Measurements from ENCODE around the gene RNF130. TPM values are rescaled to one million over a fixed set of nuclear protein-coding genes. Genes with fewer than 3 reads are reported as not detected.

The RNF130 gene
- total and polyA plus RNA-seq, 4 donors: 24.9 to 93.1 (median 51.4) TPM

DNA sequence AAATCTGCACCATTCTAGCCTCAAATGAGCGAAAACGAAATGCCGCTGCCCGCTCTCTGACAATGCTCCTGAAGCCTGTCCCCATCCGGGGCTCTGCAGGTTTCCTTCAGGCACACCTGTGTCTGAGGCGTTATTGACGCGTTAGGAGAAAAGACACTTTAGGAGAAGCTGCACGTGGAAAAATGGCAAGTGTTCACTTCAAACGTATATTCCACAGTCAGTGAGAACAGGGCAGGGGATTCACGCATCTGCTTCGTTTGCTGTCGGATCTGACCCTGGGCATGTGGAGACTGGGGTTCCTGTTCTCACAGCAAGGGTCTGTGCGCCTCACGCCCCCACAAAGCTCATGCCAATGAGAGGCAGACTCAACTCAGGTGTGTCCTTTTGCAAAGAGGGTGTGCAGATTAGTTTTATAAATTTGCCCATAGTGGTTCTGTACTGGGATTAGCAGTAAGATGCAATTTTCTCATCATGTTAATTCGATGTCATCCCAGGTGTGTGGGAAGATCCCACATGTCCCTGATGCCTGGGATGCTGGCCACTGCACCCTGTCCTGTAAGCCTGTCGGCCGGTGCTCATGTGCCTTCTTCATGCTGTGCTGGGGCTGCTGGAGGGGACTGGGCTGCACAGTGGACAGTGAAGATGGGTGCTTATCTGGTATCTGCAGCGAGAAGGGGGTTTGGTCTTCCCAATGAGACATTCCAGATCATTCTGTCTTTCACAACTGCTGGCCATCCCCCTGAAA, 152.6 kb downstream of the RNF130 start:
- no peaks in the 10 kb centered on the region for H3K27me3 ChIP-seq (ENCODE audit: control insufficient read depth in 4 of 4, insufficient read depth in 4 of 4, low read length in 3 of 4)
- DNase-seq (ENCODE audit: low spot score): no peak
- H3K4me3 ChIP-seq (ENCODE audit: low read depth in 1 of 3, low read length in 3 of 3): no peak overlapping the region
- H3K36me3 ChIP-seq (ENCODE audit: control insufficient read depth in 4 of 4, insufficient read depth in 3 of 4, low read depth in 1 of 4, low read length in 3 of 4): no peaks in the 10 kb centered on the region
- H3K9ac ChIP-seq (ENCODE audit: low read depth in 1 of 2, low read length in 2 of 2): no peak overlapping the region
- TF ChIP-seq NR2F2 (IDR thresholded peaks at IDR 0.05) (no peak), TAF1 (conservative IDR thresholded peaks at IDR 0.05) (no peak), FOXA1 (IDR thresholded peaks at IDR 0.05) (no peak), HNF4A (conservative IDR thresholded peaks at IDR 0.05) (no peak), YY1 (IDR thresholded peaks at IDR 0.05) (no peak), FOXA2 (IDR thresholded peaks at IDR 0.05) (no peak), EGR1 (IDR thresholded peaks at IDR 0.05; ENCODE audit: low read depth in 2 of 2) (no peak), GABPA (IDR thresholded peaks at IDR 0.05 in 1 of 2, conservative IDR thresholded peaks at IDR 0.05 in 1 of 2) (no peak), RAD21 (IDR thresholded peaks at IDR 0.05) (no peak), RXRA (IDR thresholded peaks at IDR 0.05) (no peak), JUND (IDR thresholded peaks at IDR 0.05) (no peak), SP1 (IDR thresholded peaks at IDR 0.05) (no peak)
- TF ChIP-seq, protein P1, sequence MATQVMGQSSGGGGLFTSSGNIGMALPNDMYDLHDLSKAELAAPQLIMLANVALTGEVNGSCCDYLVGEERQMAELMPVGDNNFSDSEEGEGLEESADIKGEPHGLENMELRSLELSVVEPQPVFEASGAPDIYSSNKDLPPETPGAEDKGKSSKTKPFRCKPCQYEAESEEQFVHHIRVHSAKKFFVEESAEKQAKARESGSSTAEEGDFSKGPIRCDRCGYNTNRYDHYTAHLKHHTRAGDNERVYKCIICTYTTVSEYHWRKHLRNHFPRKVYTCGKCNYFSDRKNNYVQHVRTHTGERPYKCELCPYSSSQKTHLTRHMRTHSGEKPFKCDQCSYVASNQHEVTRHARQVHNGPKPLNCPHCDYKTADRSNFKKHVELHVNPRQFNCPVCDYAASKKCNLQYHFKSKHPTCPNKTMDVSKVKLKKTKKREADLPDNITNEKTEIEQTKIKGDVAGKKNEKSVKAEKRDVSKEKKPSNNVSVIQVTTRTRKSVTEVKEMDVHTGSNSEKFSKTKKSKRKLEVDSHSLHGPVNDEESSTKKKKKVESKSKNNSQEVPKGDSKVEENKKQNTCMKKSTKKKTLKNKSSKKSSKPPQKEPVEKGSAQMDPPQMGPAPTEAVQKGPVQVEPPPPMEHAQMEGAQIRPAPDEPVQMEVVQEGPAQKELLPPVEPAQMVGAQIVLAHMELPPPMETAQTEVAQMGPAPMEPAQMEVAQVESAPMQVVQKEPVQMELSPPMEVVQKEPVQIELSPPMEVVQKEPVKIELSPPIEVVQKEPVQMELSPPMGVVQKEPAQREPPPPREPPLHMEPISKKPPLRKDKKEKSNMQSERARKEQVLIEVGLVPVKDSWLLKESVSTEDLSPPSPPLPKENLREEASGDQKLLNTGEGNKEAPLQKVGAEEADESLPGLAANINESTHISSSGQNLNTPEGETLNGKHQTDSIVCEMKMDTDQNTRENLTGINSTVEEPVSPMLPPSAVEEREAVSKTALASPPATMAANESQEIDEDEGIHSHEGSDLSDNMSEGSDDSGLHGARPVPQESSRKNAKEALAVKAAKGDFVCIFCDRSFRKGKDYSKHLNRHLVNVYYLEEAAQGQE (IDR thresholded peaks at IDR 0.05): no peak
- TF ChIP-seq, protein P2, sequence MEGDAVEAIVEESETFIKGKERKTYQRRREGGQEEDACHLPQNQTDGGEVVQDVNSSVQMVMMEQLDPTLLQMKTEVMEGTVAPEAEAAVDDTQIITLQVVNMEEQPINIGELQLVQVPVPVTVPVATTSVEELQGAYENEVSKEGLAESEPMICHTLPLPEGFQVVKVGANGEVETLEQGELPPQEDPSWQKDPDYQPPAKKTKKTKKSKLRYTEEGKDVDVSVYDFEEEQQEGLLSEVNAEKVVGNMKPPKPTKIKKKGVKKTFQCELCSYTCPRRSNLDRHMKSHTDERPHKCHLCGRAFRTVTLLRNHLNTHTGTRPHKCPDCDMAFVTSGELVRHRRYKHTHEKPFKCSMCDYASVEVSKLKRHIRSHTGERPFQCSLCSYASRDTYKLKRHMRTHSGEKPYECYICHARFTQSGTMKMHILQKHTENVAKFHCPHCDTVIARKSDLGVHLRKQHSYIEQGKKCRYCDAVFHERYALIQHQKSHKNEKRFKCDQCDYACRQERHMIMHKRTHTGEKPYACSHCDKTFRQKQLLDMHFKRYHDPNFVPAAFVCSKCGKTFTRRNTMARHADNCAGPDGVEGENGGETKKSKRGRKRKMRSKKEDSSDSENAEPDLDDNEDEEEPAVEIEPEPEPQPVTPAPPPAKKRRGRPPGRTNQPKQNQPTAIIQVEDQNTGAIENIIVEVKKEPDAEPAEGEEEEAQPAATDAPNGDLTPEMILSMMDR (IDR thresholded peaks at IDR 0.05; ENCODE audit: low read depth, low read length, missing input control): no peak
- TF ChIP-seq, protein P3, sequence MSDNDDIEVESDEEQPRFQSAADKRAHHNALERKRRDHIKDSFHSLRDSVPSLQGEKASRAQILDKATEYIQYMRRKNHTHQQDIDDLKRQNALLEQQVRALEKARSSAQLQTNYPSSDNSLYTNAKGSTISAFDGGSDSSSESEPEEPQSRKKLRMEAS (IDR thresholded peaks at IDR 0.05): no peak
- TF ChIP-seq, protein P4, sequence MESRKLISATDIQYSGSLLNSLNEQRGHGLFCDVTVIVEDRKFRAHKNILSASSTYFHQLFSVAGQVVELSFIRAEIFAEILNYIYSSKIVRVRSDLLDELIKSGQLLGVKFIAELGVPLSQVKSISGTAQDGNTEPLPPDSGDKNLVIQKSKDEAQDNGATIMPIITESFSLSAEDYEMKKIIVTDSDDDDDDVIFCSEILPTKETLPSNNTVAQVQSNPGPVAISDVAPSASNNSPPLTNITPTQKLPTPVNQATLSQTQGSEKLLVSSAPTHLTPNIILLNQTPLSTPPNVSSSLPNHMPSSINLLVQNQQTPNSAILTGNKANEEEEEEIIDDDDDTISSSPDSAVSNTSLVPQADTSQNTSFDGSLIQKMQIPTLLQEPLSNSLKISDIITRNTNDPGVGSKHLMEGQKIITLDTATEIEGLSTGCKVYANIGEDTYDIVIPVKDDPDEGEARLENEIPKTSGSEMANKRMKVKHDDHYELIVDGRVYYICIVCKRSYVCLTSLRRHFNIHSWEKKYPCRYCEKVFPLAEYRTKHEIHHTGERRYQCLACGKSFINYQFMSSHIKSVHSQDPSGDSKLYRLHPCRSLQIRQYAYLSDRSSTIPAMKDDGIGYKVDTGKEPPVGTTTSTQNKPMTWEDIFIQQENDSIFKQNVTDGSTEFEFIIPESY (IDR thresholded peaks at IDR 0.05): no peak
- TF ChIP-seq, protein P5, sequence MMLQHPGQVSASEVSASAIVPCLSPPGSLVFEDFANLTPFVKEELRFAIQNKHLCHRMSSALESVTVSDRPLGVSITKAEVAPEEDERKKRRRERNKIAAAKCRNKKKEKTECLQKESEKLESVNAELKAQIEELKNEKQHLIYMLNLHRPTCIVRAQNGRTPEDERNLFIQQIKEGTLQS (IDR thresholded peaks at IDR 0.05): no peak
- H3K4me1 ChIP-seq (ENCODE audit: control insufficient read depth in 4 of 4, insufficient read depth in 4 of 4, low read length in 3 of 4): no peaks in the 10 kb centered on the region
- WGBS: 93% methylated on average over 19 of the region's 19 CpGs
- no peak overlapping the region for H3K27ac ChIP-seq (ENCODE audit: low read depth in 1 of 2, low read length in 2 of 2)
- H3K9me3 ChIP-seq (ENCODE audit: control insufficient read depth in 4 of 4, low read length in 3 of 4): no peaks in the 10 kb centered on the region
